Measurements from ENCODE around the gene PDE4A.

The PDE4A gene

GRCh38 chr19:10416380-10417257 lies 3.7 kb upstream of the PDE4A start:
- peak; percentile 63 for TF ChIP-seq CTCF (conservative IDR thresholded peaks at IDR 0.05; ENCODE audit: low read depth, low read length)
- peak; percentile 89 for DNase-seq (ENCODE audit: low read depth)

GRCh38 chr19:10417541-10418234 lies 2.6 kb upstream of the PDE4A start:
- DNase-seq (ENCODE audit: low read depth), result no peak
- no peak for TF ChIP-seq CTCF (conservative IDR thresholded peaks at IDR 0.05; ENCODE audit: low read depth, low read length)

More at GRCh38 chr19:10416380-10417257, 3.7 kb upstream of the PDE4A start:
- peak overlapping the region; percentile 68 for H3K4me3 ChIP-seq (ENCODE audit: low read depth, low read length)

GRCh38 chr19:10418235-10418484 lies 2.2 kb upstream of the PDE4A start:
- no peak overlapping the region for H3K4me3 ChIP-seq (ENCODE audit: low read depth, low read length)
- peak; percentile 38 for DNase-seq (ENCODE audit: low read depth)
- no peak for TF ChIP-seq CTCF (conservative IDR thresholded peaks at IDR 0.05; ENCODE audit: low read depth, low read length)

More at GRCh38 chr19:10417541-10418234, 2.6 kb upstream of the PDE4A start:
- no peak overlapping the region for H3K4me3 ChIP-seq (ENCODE audit: low read depth, low read length)

- peak overlapping the region; percentile 65 for H3K4me3 ChIP-seq (ENCODE audit: low read depth, low read length)
- TF ChIP-seq CTCF (conservative IDR thresholded peaks at IDR 0.05; ENCODE audit: low read depth, low read length), result peak; percentile 40
- DNase-seq (ENCODE audit: low read depth), result peak; percentile 29
Observed at GRCh38 chr19:10418485-10419199, 1.7 kb upstream of the PDE4A start.

- no peak for TF ChIP-seq CTCF (conservative IDR thresholded peaks at IDR 0.05; ENCODE audit: low read depth, low read length)
- DNase-seq (ENCODE audit: low read depth), result no peak
- H3K4me3 ChIP-seq (ENCODE audit: low read depth, low read length), result peak overlapping the region; percentile 65
Observed at GRCh38 chr19:10419200-10419645, 1.1 kb upstream of the PDE4A start.

- peak overlapping the region; percentile 65 for H3K4me3 ChIP-seq (ENCODE audit: low read depth, low read length)
- DNase-seq (ENCODE audit: low read depth), result peak; percentile 94
- TF ChIP-seq CTCF (conservative IDR thresholded peaks at IDR 0.05; ENCODE audit: low read depth, low read length), result no peak
Observed at GRCh38 chr19:10419646-10420443, 493 bp upstream of the PDE4A start.
